HG02870 (cell line): ENCODE data around the gene ZMYND11.
"Not testable (repeated sequence)": the region's sequence is repeated elsewhere in the genome, so short reads cannot be mapped to it uniquely, and the experiment has no call there.

Experiments used
- ATAC-seq: cut with Tn5 transposase; IDR thresholded peaks from one replicate; pipeline ENCODE4 v1.9.1; 2021; ENCODE audit warnings: mild to moderate bottlenecking, moderate library complexity; ENCODE audit not compliant: unreplicated experiment

Gene ZMYND11

DNA sequence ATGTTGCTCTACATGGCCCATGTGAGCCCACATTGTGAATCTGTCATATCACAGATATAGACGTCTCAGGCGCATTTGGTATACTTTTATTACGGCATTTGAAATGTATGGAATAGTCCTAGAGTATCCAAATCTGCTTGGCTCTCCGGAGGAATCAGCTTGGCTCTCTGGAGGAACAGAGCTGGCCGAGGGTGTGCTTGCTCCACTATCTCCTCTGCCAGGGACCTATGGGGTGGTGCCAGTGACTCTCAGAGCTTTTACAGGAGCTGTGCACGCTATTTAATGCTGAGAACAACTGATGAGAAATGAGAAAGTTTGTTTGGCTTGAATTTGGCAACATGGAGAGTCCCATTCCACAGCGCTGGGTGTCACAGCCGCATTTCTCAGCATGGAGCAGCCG is 144.0 kb downstream of the ZMYND11 start:
- ATAC-seq: no peak

DNA sequence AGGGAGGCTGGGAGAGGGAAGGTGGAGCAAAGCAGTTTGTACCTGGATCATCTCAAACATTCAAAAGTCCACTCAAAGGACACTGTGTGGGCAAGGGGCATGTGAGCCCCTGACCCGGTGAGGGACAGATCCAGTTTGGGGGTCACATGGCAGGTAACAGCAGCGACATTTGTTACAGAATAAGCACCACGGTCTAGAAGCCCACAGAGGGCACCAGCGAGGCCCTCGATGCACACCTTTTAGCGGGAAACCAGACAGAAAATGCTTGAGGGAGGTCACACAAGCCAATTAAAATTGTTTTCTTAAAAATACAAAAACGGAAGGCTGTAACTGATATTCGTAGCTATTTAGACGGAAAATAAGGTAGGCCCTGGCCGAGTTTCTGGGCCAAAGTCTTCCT is 144.4 kb downstream of the ZMYND11 start:
- ATAC-seq: no peak

DNA sequence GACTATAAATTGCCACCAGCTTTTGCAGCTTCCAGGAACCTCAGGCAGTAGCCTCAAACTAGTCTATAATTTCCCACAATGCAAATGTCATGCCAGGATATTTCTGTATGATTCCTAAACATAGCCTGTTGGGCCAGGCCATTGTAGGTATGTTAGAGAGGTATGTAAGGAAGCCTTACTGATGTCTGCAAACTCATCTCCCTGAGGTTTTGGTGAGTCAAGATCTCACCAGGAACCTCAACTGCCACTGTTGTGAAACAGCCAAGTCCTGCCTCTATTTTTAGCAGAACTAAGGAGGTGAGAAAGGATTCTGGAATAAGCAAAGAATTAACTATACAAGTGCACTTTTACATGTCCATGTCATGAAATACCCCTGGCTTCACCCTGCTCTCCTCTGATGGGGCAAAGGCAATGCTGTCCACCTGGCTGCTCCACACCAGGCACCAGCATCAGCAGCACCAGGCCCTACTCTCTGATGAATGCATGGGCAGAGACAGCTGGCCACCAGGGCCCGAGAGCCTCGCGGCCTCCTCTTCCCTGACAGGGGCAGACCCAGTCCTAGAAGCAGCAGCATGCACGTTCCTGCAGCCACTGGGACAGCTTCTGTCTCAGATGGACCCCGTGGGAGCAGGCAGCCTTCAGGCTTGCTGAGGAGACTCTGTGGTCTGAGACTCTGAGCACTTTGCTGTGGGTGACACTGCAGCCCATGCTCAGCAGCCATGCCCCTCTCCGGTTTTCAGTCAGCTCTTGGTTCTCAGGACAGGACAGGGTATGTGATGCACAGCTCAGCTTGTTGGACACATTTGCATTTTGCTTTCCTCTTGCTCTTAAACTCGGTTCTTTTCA is 147.3 kb downstream of the ZMYND11 start:
- ATAC-seq: no peak

DNA sequence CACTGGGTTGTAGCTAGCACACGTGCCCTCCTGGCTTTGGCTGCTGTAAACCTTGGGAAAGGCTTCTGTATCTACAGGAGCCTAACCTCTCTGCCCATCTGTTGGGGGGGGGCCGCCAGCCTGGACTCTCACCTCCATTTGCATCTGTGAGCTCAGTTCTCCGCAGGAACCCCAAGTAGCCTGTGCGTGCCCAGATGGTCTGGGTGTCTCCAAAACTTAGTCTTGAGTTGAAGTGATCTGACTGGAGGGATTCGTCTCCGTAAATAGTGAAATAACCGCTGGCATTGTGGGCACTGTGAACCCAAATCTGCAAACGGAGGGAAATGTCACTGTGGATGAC is 147.9 kb downstream of the ZMYND11 start:
- ATAC-seq: no peak

DNA sequence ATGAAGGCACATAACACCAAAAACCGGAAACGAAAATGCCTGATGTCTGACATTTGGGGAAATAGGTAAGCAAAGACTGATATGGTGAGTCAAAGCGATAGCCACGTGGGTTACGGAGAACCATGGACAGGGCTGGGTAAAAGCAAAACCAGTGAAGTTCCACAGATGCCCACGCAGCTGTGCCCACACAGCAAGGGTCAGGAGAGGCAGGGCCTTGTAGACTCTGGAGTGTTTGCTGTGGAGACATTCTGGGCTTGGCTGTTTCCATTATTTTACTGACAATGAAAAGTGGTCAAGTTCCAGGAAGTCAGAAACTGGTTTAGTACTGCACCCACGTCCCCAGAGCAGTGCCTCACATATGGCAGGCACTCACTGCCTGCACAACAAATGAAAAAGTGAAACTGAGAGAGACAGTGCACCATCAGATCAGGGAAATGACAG is 148.7 kb downstream of the ZMYND11 start:
- ATAC-seq: peak; percentile 74

DNA sequence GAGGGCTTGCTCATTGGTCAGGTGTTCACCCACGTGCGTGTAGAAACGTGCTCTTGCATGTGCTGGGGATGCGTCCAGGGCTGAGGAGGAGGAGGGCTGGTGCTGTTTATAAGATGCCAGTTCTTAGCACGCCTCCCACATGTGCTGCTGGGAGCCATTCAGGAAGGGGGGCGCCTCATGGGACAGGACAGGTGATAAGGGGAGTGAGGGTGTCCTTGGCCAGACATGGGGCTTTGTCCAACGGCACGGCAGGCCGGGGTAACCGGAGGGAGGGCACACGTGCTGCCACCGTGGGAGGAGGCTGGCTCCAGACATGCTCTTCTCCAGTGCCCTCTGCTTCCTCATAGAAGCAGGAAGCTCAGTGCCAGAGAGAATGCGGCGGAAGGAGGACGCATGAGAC is 150.0 kb downstream of the ZMYND11 start:
- ATAC-seq: no peak

DNA sequence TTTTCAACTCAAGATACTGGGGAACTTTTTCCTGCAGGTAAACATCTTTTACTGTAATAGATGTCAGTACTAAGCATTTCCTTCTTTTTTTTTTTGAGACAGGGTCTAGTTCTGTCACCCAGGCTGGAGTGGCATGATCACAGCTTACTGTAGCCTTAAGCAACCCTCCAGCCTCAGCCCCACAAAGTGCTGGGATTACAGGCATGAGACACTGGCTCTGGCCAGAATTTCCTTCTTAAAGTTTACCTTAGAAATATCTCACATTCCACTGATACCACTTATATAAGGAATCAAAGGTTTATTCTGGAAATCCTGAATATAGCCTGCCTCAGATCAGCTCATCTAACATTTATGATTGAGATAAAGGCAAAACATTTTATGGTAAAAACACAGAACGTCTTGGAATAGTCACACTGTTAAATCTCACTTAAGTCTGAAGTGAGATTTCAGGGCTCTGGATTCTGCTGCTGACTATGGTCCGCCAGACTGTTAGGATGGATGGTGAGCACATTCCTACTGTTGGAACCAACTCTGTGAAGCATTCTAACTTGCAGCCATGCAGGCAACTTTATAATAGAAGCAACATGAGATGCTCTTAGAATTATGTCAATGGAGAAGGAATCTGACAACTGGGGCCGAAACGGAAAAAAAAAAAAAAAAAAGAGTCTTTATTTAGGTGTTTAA is 151.9 kb downstream of the ZMYND11 start:
- ATAC-seq: no peak

DNA sequence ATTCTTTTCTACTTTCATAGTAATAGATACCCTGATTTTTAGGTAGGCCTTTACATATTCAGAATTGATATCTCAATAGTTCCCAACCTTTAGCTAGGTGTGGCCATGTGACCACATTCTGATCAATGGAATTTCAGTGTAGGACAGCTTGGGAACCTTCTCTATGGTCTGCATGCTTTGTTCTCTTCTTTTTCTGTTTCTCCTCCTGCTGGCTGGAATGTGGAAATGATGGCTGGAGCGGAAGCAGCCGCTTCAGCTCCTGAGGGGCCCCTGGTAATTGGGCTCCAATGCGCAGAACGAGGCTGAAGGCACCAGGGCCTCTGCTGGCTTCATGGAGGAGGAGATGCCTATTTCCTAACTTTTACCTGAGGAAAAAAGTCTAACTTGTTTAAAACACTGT is 152.6 kb downstream of the ZMYND11 start:
- ATAC-seq: no peak

DNA sequence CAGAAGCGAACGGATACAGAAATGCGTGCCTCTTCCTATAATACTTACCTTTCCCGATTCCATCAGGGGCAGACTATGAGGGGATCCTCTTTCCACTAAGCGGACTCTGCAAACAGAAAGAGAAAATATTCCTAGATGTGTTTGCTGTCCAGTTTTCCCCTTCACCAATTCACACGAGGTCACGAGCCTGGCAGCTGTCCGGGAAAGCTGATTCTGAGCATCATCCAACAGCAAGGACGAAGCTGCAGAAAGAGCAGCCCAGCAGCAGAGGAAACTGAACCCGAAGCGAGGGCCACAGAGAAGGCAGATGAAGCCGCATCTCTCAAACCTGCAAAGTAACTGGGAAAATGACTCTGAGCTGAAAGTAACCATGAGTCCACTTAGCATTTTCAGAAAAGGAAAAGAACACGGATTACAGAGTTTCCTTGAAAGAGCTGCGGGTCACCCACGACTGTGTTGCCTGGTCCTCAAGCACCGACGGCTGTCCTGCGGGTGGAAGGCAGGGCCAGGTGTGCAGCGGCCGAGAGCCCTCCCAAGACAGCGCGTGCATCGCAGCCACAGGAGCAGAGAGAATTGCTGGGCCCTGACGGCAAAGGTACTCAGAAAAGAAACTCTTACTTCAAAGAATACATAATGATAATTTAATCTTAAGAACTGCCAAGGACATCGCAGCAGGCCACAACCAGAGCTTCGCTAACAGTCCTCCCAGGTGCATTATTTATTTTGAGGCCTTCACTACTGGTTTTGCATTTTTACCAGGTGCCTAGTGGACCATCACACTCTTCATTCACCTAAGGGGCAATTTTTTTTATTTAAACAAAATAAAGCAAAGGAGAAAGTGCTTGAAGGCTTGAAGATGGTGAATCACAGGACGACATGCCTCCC is 153.3 kb downstream of the ZMYND11 start:
- ATAC-seq: no peak

DNA sequence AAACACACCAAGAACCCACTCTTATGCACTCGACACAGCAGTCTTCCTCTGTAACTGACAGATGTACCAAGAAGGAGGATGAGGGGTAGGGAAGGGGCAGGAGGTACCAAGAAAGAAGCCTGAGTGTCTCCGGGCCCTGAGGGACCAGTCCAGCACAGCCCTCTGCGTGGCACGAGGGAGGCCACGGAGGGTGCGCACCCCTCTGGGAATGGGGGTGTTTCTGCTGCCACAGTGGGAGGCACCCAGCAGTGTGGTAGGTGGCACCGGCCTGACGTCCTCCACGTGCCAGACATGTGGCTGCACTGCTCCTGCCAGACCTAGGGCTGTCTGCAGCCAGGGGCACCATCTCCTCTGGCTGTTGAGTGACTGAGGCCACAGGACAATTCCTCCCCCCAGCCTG is 154.3 kb downstream of the ZMYND11 start:
- no peak for ATAC-seq

DNA sequence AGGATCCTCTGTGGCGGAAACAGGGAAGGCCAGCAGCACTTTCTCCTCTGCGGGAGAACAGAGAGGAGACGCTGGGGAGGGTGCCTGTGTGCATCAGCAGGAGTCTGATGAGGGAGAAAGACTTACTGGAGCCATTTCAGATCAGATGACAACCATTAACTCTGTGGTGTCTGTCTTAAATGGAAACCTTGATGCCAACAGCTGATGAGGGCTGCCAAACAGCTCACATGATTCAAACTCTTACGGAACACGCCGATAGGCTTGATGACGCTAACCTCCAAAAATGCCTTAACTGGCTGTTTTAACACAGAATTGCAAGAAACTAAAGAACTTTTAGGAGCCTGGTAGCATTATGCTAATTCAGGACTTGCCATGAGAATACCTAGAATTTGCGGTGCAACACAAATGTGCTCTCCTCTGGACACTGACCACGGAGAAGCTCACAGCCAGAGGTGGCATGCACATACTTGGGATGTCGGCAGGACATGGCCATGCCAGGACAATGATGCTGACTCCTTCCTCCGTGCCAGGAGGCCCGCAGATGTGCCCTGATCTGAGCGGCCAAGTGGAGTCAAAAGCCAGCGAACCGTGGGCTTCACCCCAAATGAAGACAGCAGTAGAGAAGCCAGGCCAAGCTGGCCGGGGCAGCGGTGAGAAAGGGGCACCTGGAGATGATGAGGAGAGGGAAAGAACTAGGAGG is 154.9 kb downstream of the ZMYND11 start:
- no peak for ATAC-seq

DNA sequence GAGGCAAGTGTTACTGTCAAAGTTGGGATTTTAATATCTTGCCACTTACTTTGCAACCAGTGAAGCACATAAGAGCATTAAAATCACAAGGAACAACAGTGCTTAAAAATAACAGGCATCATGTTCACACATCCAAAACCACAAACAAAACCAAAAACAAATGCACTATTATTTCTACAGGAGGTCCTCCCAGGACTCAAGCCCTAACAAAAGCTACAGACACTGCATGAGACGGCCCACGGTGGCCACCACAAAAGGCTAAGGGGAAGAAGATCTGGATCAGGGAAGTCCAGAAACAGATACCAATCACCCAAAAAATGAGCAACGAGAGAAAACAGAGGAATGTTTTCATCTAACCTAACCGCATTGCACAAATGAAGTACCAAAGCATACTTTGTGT is 158.4 kb downstream of the ZMYND11 start:
- no peak for ATAC-seq

DNA sequence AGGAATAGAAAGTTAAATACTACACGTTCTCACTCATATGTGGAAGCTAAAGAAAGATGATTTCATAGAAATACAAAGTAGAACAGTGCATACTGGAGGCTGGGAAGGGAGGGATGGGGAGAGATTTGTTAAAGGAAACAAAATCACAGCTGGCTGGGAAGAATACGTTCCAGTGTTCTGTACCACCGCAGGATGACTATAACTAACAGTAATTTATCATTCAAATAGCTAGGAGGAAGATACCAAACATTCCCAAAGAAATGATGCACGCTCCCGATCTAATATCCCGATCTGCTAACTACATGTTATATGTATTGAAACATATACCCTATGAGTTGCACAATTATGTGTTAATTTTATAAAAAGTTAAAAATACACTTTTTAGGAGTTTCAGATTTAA is 162.3 kb downstream of the ZMYND11 start:
- no peak for ATAC-seq

DNA sequence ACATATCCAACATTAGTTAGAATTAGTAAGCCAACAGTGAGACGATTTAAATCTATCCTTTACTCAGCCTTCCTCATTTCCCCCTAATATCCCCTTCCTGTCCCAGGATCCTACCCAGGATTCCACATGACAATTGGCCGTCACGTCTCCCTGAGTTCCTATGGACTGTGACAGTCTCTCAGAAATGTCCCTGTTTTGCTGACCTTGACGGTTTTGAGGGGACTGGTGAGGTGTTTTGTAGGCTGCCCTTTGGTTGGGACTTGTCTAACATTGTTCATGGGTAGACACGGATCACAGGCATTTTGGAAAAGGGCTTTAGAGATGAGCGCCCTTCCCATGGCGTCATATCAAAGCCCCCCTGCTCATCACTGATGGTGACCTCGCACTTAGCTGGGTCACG is 162.8 kb downstream of the ZMYND11 start:
- ATAC-seq: no peak

DNA sequence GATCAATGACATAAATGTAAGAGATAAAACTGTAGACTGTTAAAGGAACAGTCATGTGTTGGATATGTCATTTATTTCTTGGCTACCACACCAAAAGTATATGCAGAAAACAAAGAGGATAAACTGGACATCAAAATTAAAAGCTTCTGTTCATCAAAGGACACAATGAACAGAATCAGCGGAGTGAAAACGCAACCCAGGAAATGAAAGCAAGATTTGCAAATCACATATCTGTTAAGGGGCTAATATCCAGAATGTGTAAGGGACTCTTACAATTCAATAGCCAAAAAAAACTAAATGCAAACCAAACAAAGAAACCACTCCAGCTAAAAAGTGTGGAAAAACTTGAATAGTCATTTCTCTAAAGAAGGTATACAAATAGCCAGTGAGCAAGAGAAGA is 164.3 kb downstream of the ZMYND11 start:
- no peak for ATAC-seq

DNA sequence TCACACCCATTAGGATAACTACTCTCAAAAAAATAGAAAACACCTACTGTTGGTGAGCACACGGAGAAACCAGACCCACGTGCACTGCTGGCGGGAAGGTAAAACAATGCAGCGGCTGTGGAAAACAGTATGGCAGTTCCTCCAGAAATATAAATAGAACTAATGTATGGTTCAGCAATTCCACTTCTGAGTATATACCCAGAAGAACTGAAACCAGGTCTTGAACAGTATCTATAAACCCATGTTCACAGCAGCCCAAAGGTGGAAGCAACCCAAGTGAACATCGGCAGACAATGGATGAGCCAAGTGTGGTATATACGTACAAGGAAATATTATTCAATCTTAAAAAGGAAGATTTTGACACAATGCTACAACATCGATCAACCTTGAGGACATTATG is 164.7 kb downstream of the ZMYND11 start:
- ATAC-seq: peak; percentile 66

DNA sequence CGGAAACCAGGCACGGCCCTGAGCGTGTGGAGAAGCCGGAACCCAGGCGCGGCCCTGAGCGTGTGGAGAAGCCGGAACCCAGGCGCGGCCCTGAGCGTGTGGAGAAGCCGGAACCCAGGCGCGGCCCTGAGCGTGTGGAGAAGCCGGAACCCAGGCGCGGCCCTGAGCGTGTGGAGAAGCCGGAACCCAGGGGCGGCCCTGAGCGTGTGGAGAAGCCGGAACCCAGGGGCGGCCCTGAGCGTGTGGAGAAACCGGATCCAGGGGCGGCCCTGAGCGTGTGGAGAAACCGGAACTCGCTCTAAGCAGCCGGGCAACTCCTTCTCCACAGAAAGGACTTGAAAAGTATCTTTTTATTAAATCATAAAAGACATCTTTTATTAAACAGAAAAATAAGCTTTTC is 165.3 kb downstream of the ZMYND11 start:
- not testable (repeated sequence) for ATAC-seq

DNA sequence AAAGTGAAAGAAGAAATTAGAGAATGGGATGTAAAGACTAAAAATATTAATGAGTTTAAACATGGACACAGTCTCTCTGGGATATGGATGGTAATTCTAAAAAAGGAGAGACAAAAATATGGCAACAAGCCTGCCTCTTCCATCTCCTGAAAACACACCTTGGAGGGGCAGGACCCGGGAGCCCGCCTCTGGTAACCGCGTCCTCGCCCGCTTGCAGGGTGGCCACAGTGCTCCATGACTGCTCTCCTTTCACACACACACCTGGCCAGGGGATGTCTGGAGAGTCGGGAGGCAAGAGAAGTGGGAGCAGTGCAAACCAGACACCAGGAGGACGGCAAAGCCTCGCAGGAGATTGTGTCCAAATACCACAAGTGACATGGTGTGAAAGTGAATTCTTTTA is 166.3 kb downstream of the ZMYND11 start:
- ATAC-seq: no peak
